Daoy (cell line): Measurements from ENCODE around the gene PKD1. TPM values are rescaled to one million over a fixed set of nuclear protein-coding genes. Genes with fewer than 3 reads are reported as not detected.

Source experiments
- DNase-seq: peaks from one replicate; pipeline ENCODE4 v3.0.0-alpha.2; 2015; ENCODE audit warnings: low read depth
- total RNA-seq: library from RNA; depleted of rRNA; stranded (reverse); fragments of >200 nt; shearing (Covaris generic); gene quantifications from 2 replicates; pipeline ENCODE4 v1.2.3, GENCODE V29; 2014

Gene PKD1
- total RNA-seq, 1 experiment from 2014 or later = 46.5 TPM

GRCh38 chr16:2076072-2076865, 59.4 kb downstream of the PKD1 start:
- DNase-seq = no peak

GRCh38 chr16:2075631-2076030, 60.1 kb downstream of the PKD1 start:
- DNase-seq = no peak

GRCh38 chr16:2074071-2074470, 61.6 kb downstream of the PKD1 start:
- no peak for DNase-seq

GRCh38 chr16:2072926-2073325, 62.8 kb downstream of the PKD1 start:
- no peak for DNase-seq

- DNase-seq = no peak
These were observed 64.1 kb downstream of the PKD1 start for GRCh38 chr16:2071454-2072202.

GRCh38 chr16:2070576-2071453, 64.9 kb downstream of the PKD1 start:
- no peak for DNase-seq

- DNase-seq = no peak
These were observed 69.6 kb downstream of the PKD1 start for GRCh38 chr16:2066139-2066538.

- no peak for DNase-seq
These were observed 71.2 kb downstream of the PKD1 start for GRCh38 chr16:2064368-2064945.

GRCh38 chr16:2063861-2064260, 71.8 kb downstream of the PKD1 start:
- DNase-seq = no peak

GRCh38 chr16:2062801-2063200, 72.9 kb downstream of the PKD1 start:
- no peak for DNase-seq

- DNase-seq = no peak
These were observed 74.2 kb downstream of the PKD1 start for GRCh38 chr16:2061526-2061925.

GRCh38 chr16:2061023-2061422, 74.7 kb downstream of the PKD1 start:
- DNase-seq = no peak

- no peak for DNase-seq
These were observed 75.4 kb downstream of the PKD1 start for GRCh38 chr16:2060346-2060745.

GRCh38 chr16:2058872-2059271, 76.8 kb downstream of the PKD1 start:
- no peak for DNase-seq

- DNase-seq = no peak
These were observed 77.3 kb downstream of the PKD1 start for GRCh38 chr16:2058420-2058819.

GRCh38 chr16:2057438-2057837, 78.3 kb downstream of the PKD1 start:
- DNase-seq = no peak

- DNase-seq = no peak
These were observed 78.9 kb downstream of the PKD1 start for GRCh38 chr16:2056681-2057407.

- no peak for DNase-seq
These were observed 79.6 kb downstream of the PKD1 start for GRCh38 chr16:2056077-2056476.

GRCh38 chr16:2054543-2055245, 81.0 kb downstream of the PKD1 start:
- no peak for DNase-seq

- DNase-seq = no peak
These were observed 81.8 kb downstream of the PKD1 start for GRCh38 chr16:2053897-2054296.

GRCh38 chr16:2053211-2053610, 82.5 kb downstream of the PKD1 start:
- no peak for DNase-seq
